ENCODE results near the gene SRSF10.

GRCh38 chr1:23996700-23997229 lies 16.6 kb upstream of the SRSF10 start:
- no peak for TF ChIP-seq CTCF (IDR thresholded peaks at IDR 0.05)
- TF ChIP-seq POLR2A (IDR thresholded peaks at IDR 0.05) = no peak
